Measurements from ENCODE around the gene FZD1. TPM values are rescaled to one million over a fixed set of nuclear protein-coding genes. Genes with fewer than 3 reads are reported as not detected.

FZD1 gene
- total RNA-seq, 1 experiment from 2014 or later = 3.7 TPM

- no peak overlapping the region for H3K9ac ChIP-seq (ENCODE audit: low read length)
- H3K79me2 ChIP-seq (ENCODE audit: insufficient read depth, low read length) = no peaks in the 10 kb centered on the region
- no TSS peak for BruUV-seq (replicated peaks)
- intact Hi-C loops (cut with micrococcal nuclease) = no loop called here
- RAD21 ChIA-PET (ENCODE audit: low non-redundant PET in 1 of 2, low total read pairs in 2 of 2, uncharacterized antibody in 2 of 2, unreplicated experiment in 2 of 2) = no interaction called here
- no peak overlapping the region for H2AFZ ChIP-seq (ENCODE audit: low read depth, low read length, poor library complexity, severe bottlenecking)
- no peaks in the 10 kb centered on the region for H3K36me3 ChIP-seq (ENCODE audit: control insufficient read depth in 1 of 2, insufficient read depth in 2 of 2, low read length in 2 of 2)
- no peak overlapping the region for H3K4me3 ChIP-seq (replicated peaks in 1 of 2; ENCODE audit: low read depth in 1 of 2, low read length in 2 of 2)
- H3K9me3 ChIP-seq (ENCODE audit: control insufficient read depth in 1 of 2, insufficient read depth in 1 of 2, low read depth in 1 of 2, low read length in 2 of 2) = no peaks in the 10 kb centered on the region
- no peak overlapping the region for H3K27ac ChIP-seq (ENCODE audit: low read depth, low read length)
- DNase-seq (ENCODE audit: low read depth, low spot score) = no peak
- peaks cover 8% of the 10 kb centered on the region; the same call in 1 of the 2 replicates for H3K27me3 ChIP-seq (ENCODE audit: insufficient read depth, low read length)
- no peaks in the 10 kb centered on the region for H3K9me2 ChIP-seq (ENCODE audit: insufficient read depth)
- CTCF ChIA-PET = no interaction called here
- ATAC-seq = no peak
- H4K20me1 ChIP-seq (ENCODE audit: insufficient read depth) = no peaks in the 10 kb centered on the region
- H3K4me2 ChIP-seq (ENCODE audit: low read length) = no peak overlapping the region
- TF ChIP-seq TCF7L2 (IDR thresholded peaks at IDR 0.05; ENCODE audit: borderline replicate concordance, extremely low read depth, insufficient read depth, insufficient read length) = no peak
- no peak for TF ChIP-seq SP1 (IDR thresholded peaks at IDR 0.05; ENCODE audit: low read depth)
- no peak for TF ChIP-seq CBX3 (IDR thresholded peaks at IDR 0.05; ENCODE audit: low read depth)
- TF ChIP-seq RAD21 (IDR thresholded peaks at IDR 0.05; ENCODE audit: low read depth) = no peak
- no peak for TF ChIP-seq SIN3A (IDR thresholded peaks at IDR 0.05; ENCODE audit: low read depth)
- no peak for TF ChIP-seq FOSL1 (IDR thresholded peaks at IDR 0.05; ENCODE audit: low read depth)
- TF ChIP-seq ZNF274 (IDR thresholded peaks at IDR 0.05; ENCODE audit: low read depth, low read length) = no peak
- TF ChIP-seq CEBPB (IDR thresholded peaks at IDR 0.05; ENCODE audit: low read depth) = no peak
- no peak for TF ChIP-seq POLR2AphosphoS5 (IDR thresholded peaks at IDR 0.05; ENCODE audit: low read depth, low read length)
- TF ChIP-seq SRF (IDR thresholded peaks at IDR 0.05; ENCODE audit: low read depth) = no peak
- H3K4me1 ChIP-seq (ENCODE audit: control insufficient read depth in 1 of 2, insufficient read depth in 2 of 2, low read length in 2 of 2) = no peaks in the 10 kb centered on the region
- POLR2A ChIA-PET = no interaction called here
These were observed 52.2 kb downstream of the FZD1 start for GRCh38 chr7:91316426-91316825.

DNA sequence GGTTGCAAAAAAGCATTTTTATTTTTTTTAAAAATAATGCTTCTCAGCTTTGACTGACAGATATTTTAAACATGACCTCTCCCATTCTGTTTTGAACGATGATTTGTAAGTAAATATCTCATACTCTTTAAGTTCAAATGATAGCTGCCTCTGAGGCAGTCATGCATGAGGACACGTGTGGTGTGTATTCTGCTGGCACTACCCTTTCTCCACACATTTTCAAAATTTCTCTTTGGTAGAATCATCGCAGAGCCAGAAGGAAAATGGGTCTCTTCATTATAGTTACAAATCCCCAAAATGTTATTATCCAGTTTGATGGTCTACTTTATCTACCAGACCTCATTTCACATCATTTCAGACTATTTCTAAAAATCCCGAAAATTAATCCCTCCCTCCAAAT lies 55.1 kb downstream of the FZD1 start:
- H3K9me3 ChIP-seq (ENCODE audit: control insufficient read depth in 1 of 2, insufficient read depth in 1 of 2, low read depth in 1 of 2, low read length in 2 of 2) = no peaks in the 10 kb centered on the region
- peaks cover 15% of the 10 kb centered on the region; the same call in 1 of the 2 replicates for H3K27me3 ChIP-seq (ENCODE audit: insufficient read depth, low read length)
- no peak overlapping the region for H3K4me3 ChIP-seq (replicated peaks in 1 of 2; ENCODE audit: low read depth in 1 of 2, low read length in 2 of 2)
- intact Hi-C loops (cut with micrococcal nuclease) = no loop called here
- H4K20me1 ChIP-seq (ENCODE audit: insufficient read depth) = no peaks in the 10 kb centered on the region
- no peak overlapping the region for H2AFZ ChIP-seq (ENCODE audit: low read depth, low read length, poor library complexity, severe bottlenecking)
- H3K36me3 ChIP-seq (ENCODE audit: control insufficient read depth in 1 of 2, insufficient read depth in 2 of 2, low read length in 2 of 2) = no peaks in the 10 kb centered on the region
- CTCF ChIA-PET = no interaction called here
- H3K4me2 ChIP-seq (ENCODE audit: low read length) = no peak overlapping the region
- no peaks in the 10 kb centered on the region for H3K4me1 ChIP-seq (ENCODE audit: control insufficient read depth in 1 of 2, insufficient read depth in 2 of 2, low read length in 2 of 2)
- ATAC-seq (no peak), DNase-seq (ENCODE audit: low read depth, low spot score) (no peak)
- H3K79me2 ChIP-seq (ENCODE audit: insufficient read depth, low read length) = no peaks in the 10 kb centered on the region
- TF ChIP-seq, protein P1, sequence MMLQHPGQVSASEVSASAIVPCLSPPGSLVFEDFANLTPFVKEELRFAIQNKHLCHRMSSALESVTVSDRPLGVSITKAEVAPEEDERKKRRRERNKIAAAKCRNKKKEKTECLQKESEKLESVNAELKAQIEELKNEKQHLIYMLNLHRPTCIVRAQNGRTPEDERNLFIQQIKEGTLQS (IDR thresholded peaks at IDR 0.05) = no peak
- TF ChIP-seq FOSL1 (IDR thresholded peaks at IDR 0.05; ENCODE audit: low read depth) = no peak
- TF ChIP-seq ELF1 (IDR thresholded peaks at IDR 0.05; ENCODE audit: borderline replicate concordance, low read depth) = no peak
- TF ChIP-seq JUND (IDR thresholded peaks at IDR 0.05) = no peak
- TF ChIP-seq SRF (IDR thresholded peaks at IDR 0.05; ENCODE audit: low read depth) = no peak
- no peak for TF ChIP-seq TCF7L2 (IDR thresholded peaks at IDR 0.05; ENCODE audit: borderline replicate concordance, extremely low read depth, insufficient read depth, insufficient read length)
- TF ChIP-seq POLR2AphosphoS5 (IDR thresholded peaks at IDR 0.05; ENCODE audit: low read depth, low read length) = no peak
- TF ChIP-seq EZH2phosphoT487 (IDR thresholded peaks at IDR 0.05; ENCODE audit: borderline replicate concordance) = no peak
- TF ChIP-seq RAD21 (IDR thresholded peaks at IDR 0.05; ENCODE audit: low read depth) = no peak
- no peak for TF ChIP-seq EGR1 (IDR thresholded peaks at IDR 0.05; ENCODE audit: low read depth)
- no peak for TF ChIP-seq ZFX (IDR thresholded peaks at IDR 0.05)
- POLR2A ChIA-PET = no interaction called here
- no peaks in the 10 kb centered on the region for H3K9me2 ChIP-seq (ENCODE audit: insufficient read depth)
- no peak overlapping the region for H3K27ac ChIP-seq (ENCODE audit: low read depth, low read length)
- RAD21 ChIA-PET (ENCODE audit: low non-redundant PET in 1 of 2, low total read pairs in 2 of 2, uncharacterized antibody in 2 of 2, unreplicated experiment in 2 of 2) = no interaction called here
- BruUV-seq (replicated peaks) = no TSS peak
- no peak overlapping the region for H3K9ac ChIP-seq (ENCODE audit: low read length)
